Gastrocnemius medialis (tissue), 4 donors: ENCODE data around the gene ITGA3.

Experiments
- CTCF ChIP-seq, 5 experiments: fragments of 450-650 bp in 3 of 5; fragments of 200-600 bp in 2 of 5; sonication (generic) in 2 of 5; IDR thresholded peaks in 4 of 5; conservative IDR thresholded peaks in 1 of 5; 1 replicate in 4 of 5; 2 replicates in 1 of 5; pipeline ENCODE4 v1.5.1; 2016 to 2019; ENCODE audit warnings: antibody characterized with exemption in 5 of 5, mild to moderate bottlenecking in 3 of 5, moderate library complexity in 3 of 5
- POLR2A ChIP-seq, 2 donors: fragments of 450-650 bp; IDR thresholded peaks; one replicate each; pipeline ENCODE4 v1.6.1; 2017; ENCODE audit warnings: antibody characterized with exemption in 2 of 2, mild to moderate bottlenecking in 2 of 2, moderate library complexity in 2 of 2

- TF ChIP-seq CTCF (IDR thresholded peaks at IDR 0.05 in 4 of 5, conservative IDR thresholded peaks at IDR 0.05 in 1 of 5) (no peak), POLR2A (IDR thresholded peaks at IDR 0.05) (no peak)
Measured at GRCh38 chr17:50105811-50106210, 49.9 kb downstream of the ITGA3 start.
